Neuron (in vitro differentiated cells): ENCODE data around the gene HOXC4.

Experiments used
- H2AFZ ChIP-seq: one replicate; pipeline ENCODE4 v1.6.1; 2013; ENCODE audit warnings: low read depth, mild to moderate bottlenecking, inconsistent platforms, low read length, moderate library complexity
- H3K27me3 ChIP-seq: one replicate; pipeline ENCODE4 v1.6.1; 2013; ENCODE audit warnings: low read length; ENCODE audit not compliant: insufficient read depth
- H3K36me3 ChIP-seq: one replicate; pipeline ENCODE4 v1.6.1; 2013; ENCODE audit warnings: low read length; ENCODE audit not compliant: insufficient read depth
- H3K4me1 ChIP-seq: one replicate; pipeline ENCODE4 v1.6.1; 2013; ENCODE audit warnings: low read length; ENCODE audit not compliant: insufficient read depth
- H3K4me3 ChIP-seq: 2 replicates; pipeline ENCODE4 v1.5.1; 2013; ENCODE audit warnings: mild to moderate bottlenecking, low read length, moderate library complexity
- H3K9me3 ChIP-seq: one replicate; pipeline ENCODE4 v1.6.1; 2013; ENCODE audit warnings: low read length

The HOXC4 gene

DNA sequence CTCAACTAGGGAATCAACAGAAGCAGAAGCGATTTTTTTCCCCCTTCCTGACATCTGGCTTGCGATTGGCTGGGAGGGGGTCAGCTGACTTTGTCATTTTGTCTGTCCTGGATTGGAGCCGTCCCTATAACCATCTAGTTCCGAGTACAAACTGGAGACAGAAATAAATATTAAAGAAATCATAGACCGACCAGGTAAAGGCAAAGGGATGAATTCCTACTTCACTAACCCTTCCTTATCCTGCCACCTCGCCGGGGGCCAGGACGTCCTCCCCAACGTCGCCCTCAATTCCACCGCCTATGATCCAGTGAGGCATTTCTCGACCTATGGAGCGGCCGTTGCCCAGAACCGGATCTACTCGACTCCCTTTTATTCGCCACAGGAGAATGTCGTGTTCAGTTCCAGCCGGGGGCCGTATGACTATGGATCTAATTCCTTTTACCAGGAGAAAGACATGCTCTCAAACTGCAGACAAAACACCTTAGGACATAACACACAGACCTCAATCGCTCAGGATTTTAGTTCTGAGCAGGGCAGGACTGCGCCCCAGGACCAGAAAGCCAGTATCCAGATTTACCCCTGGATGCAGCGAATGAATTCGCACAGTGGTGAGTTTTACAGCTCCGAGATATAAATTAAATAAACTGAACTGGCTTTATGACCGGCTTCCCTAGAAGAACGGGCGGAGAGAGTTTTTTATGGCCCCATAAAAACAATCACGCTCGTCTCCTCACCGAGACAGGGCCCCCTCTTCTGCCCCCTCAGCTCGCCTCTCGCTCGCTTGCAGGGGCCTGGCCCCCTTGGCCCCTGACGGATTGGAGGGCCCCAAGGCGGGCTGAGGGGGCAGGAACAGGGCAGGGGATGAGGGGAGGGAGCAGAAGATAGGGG, 25.1 kb upstream of the HOXC4 start, which contains the start of gene HOXC6:
HOXC6 (plus strand) TSS at position 127 of the 888 bp plus-strand sequence; CDS start at position 209, 82 bp downstream.
- Histone ChIP-seq H3K4me1 (no peaks in the 10 kb centered on the region), H3K27me3 (peaks cover 96% of the 10 kb centered on the region), H2AFZ (no peak within 1 kb of the TSS), H3K36me3 (no peaks in the 10 kb centered on the region), H3K4me3 (no peak within 1 kb of the TSS), H3K9me3 (peaks cover 2% of the 10 kb centered on the region)

DNA sequence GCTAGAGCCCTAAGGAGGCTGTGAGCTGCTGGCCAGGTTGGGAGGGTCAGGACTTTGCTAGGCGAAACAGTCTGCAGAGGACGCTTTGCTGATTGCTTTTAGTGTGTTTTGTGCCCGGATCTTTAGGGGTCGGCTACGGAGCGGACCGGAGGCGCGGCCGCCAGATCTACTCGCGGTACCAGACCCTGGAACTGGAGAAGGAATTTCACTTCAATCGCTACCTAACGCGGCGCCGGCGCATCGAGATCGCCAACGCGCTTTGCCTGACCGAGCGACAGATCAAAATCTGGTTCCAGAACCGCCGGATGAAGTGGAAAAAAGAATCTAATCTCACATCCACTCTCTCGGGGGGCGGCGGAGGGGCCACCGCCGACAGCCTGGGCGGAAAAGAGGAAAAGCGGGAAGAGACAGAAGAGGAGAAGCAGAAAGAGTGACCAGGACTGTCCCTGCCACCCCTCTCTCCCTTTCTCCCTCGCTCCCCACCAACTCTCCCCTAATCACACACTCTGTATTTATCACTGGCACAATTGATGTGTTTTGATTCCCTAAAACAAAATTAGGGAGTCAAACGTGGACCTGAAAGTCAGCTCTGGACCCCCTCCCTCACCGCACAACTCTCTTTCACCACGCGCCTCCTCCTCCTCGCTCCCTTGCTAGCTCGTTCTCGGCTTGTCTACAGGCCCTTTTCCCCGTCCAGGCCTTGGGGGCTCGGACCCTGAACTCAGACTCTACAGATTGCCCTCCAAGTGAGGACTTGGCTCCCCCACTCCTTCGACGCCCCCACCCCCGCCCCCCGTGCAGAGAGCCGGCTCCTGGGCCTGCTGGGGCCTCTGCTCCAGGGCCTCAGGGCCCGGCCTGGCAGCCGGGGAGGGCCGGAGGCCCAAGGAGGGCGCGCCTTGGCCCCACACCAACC, 23.9 kb upstream of the HOXC4 start:
- H3K9me3 ChIP-seq, result peaks cover 2% of the 10 kb centered on the region

DNA sequence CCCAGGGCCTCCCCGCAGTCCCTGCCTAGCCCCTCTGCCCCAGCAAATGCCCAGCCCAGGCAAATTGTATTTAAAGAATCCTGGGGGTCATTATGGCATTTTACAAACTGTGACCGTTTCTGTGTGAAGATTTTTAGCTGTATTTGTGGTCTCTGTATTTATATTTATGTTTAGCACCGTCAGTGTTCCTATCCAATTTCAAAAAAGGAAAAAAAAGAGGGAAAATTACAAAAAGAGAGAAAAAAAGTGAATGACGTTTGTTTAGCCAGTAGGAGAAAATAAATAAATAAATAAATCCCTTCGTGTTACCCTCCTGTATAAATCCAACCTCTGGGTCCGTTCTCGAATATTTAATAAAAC, 23.2 kb upstream of the HOXC4 start:
- Histone ChIP-seq H3K4me1 (no peaks in the 10 kb centered on the region), H2AFZ (no peak overlapping the region), H3K27me3 (peaks cover 94% of the 10 kb centered on the region), H3K36me3 (no peaks in the 10 kb centered on the region), H3K9me3 (peaks cover 2% of the 10 kb centered on the region), H3K4me3 (no peak overlapping the region)

More for the DNA sequence above, 23.9 kb upstream of the HOXC4 start:
- Histone ChIP-seq H3K4me3 (no peak overlapping the region), H3K4me1 (no peaks in the 10 kb centered on the region), H3K27me3 (peaks cover 93% of the 10 kb centered on the region), H3K36me3 (no peaks in the 10 kb centered on the region), H2AFZ (no peak overlapping the region)

DNA sequence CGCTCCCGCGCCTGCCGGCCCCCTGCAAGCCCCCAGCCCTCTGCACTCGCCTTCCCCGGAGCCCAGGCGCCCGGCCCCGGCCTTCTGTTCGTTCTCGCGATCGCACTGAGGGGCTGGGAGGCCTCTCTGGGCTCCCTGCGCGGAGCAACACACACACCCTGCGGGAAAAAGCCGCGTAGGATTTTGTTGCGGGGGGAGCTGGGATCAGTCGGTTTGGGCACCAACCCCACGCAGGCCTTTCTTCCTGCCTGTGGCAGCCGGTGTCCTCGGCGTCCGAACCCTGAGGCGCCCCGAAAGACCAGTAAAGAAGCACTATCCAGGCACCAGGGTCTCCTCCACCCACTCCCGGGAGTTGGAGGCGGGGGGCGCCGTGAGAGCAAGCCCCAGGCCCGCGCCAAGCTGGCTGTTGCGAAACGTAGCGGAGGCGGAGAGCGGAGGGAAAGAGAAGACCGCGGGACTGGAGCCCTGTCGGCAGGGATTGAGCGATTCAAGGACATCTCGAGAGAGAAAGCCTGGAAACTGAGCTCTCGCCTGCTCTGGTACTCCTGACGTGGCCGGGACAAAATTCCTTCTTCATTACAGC, 22.7 kb upstream of the HOXC4 start:
- peaks cover 2% of the 10 kb centered on the region for H3K9me3 ChIP-seq
- no peaks in the 10 kb centered on the region for H3K36me3 ChIP-seq
- no peak overlapping the region for H2AFZ ChIP-seq
- H3K27me3 ChIP-seq, result peaks cover 94% of the 10 kb centered on the region
- H3K4me3 ChIP-seq, result no peak overlapping the region
- H3K4me1 ChIP-seq, result no peaks in the 10 kb centered on the region

DNA sequence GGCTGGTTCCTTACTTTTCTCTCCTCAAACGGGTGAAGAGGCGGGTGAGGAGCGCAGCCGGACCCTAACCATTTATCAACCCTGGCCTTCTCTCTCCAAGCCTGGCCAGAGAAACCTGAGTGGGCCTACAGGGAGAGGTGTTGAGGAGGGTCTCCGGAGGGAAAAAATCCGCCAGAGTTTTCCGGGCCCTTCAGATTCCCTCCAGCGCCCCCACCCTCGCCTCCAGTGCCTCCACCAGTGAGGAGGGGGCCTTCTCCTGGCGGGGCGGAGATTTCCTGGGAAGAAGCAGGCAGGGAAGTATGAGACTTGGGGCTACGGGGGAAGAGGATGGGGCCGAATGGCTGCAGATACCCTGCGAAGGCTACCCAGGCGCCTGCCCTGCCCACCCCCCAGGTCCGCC, 22.2 kb upstream of the HOXC4 start:
- peaks cover 2% of the 10 kb centered on the region for H3K9me3 ChIP-seq
- no peaks in the 10 kb centered on the region for H3K4me1 ChIP-seq
- peaks cover 94% of the 10 kb centered on the region for H3K27me3 ChIP-seq
- no peak overlapping the region for H3K4me3 ChIP-seq
- H2AFZ ChIP-seq, result no peak overlapping the region
- H3K36me3 ChIP-seq, result no peaks in the 10 kb centered on the region

DNA sequence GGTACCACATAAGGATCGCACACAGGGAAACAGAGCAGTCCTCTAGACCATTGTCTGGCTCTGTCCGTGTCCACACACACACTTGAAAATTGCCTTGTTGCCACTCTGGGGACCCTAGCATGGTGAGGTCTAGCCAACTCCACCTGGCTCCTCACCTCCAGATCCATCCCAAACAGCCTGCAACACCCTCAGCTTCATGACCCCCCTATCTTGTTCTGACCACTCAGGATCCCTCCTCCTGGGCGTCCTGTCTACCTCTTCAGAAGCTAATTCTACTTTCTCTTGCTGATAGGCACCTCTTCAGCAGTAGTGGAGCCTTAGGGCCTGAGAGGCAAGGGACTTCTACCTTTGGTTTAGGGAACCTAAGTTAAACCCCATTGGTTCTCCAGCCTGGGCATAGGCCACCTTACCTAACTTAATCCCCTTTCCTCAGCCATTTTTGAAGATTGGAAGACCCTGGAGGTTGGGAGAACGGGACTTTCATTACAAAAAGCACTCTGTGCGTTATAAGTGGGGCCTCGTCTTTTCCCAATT, 21.5 kb upstream of the HOXC4 start:
- no peak overlapping the region for H3K4me3 ChIP-seq
- no peaks in the 10 kb centered on the region for H3K36me3 ChIP-seq
- no peak overlapping the region for H2AFZ ChIP-seq
- peaks cover 95% of the 10 kb centered on the region for H3K27me3 ChIP-seq
- no peaks in the 10 kb centered on the region for H3K4me1 ChIP-seq
- peaks cover 2% of the 10 kb centered on the region for H3K9me3 ChIP-seq

DNA sequence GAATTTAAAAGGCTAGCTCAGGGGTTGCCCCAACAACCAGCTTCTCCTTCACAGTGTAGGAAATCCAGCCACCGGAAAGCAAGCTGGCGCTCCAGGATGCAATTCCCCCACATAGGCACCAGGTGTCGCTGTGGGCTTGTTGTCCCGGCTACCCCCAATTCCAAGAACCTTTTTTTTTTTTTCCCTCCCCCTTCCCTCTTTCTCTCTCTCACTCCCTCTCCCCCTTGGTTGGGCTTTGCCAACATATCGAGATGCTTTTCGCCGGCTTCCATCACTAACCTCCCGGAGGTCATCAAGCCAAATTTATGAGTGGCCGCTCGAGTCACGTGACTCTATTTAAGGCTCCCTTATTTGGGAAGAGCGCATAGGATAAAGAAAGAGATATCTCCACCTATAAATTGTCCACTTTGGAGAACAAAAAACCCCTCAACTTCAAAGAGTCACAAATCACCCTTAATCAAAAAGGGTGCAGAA, 21.0 kb upstream of the HOXC4 start, which contains the start of gene HOXC5:
HOXC5 (plus strand) TSS at position 424 of the 474 bp plus-strand sequence. CDS start 73 bp downstream, outside the sequence.
- Histone ChIP-seq H3K9me3 (peaks cover 2% of the 10 kb centered on the region), H3K27me3 (peaks cover 95% of the 10 kb centered on the region), H3K4me3 (no peak within 1 kb of the TSS), H2AFZ (no peak within 1 kb of the TSS), H3K4me1 (no peaks in the 10 kb centered on the region), H3K36me3 (no peaks in the 10 kb centered on the region)

DNA sequence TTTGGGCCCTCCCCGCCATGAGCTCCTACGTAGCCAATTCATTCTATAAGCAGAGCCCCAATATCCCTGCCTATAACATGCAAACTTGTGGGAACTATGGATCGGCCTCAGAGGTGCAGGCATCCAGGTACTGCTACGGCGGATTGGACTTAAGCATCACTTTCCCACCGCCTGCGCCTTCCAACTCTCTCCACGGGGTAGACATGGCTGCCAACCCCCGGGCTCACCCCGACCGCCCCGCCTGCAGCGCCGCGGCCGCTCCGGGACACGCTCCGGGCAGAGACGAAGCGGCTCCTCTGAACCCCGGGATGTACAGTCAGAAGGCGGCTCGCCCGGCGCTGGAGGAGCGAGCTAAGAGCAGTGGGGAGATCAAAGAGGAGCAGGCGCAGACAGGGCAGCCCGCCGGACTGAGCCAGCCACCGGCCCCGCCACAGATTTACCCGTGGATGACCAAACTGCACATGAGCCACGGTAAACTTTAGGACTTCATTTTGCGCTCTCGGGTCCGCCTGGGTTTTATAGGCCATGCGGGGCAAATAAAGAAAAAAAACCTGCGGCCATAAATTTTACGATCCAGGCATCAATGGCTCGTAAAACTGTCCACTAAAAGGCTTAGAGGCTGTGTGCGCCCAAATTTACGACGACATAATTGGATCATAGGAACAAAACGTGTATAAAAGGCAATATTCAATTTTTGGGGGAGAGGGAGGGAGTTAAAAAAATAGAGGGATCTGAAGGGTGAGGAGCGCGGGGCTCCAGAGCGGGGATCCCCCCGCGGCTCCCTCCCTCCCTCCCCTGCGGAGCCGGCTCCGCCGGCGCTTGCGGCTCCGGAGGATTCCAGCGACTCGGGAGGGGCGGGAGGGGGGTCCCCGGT, 20.3 kb upstream of the HOXC4 start:
- Histone ChIP-seq H3K9me3 (peaks cover 2% of the 10 kb centered on the region), H3K27me3 (peaks cover 95% of the 10 kb centered on the region), H3K4me1 (no peaks in the 10 kb centered on the region), H3K36me3 (no peaks in the 10 kb centered on the region), H3K4me3 (no peak overlapping the region), H2AFZ (no peak overlapping the region)

DNA sequence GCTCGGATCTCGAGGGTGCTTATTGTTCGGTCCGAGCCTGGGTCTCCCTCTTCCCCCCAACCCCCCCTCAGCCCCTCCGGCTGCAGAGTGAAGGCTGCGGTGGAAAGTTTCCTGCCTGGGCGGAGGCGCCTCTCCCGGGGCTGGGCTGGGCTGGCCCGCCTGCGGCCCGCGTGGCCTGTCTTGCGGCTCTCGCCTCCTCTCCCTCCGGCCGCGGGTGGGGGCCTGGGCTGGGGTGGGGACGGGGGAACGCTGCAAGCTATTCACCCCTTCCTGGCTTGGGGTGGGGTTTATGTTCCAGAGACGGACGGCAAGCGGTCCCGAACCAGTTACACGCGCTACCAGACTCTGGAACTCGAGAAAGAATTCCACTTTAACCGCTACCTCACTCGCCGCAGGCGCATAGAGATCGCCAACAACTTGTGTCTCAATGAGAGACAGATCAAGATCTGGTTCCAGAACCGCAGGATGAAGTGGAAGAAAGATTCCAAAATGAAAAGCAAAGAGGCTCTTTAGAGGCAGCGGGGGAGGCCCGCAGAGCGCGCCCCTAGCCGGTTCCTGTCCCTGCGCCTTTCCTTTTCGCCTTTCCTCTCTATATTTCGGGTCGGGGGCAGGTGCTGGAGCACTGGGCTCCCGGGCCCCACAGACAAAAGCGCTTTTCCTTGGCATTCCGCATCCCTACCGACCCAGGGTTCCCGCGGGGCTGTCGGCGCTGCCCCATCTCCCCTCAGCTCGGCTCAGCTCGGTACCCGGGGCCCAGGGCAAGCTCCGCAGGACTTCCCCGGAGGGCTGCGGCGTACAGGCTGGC, 19.5 kb upstream of the HOXC4 start:
- H3K4me3 ChIP-seq, result no peak overlapping the region
- no peaks in the 10 kb centered on the region for H3K36me3 ChIP-seq
- no peaks in the 10 kb centered on the region for H3K4me1 ChIP-seq
- H3K27me3 ChIP-seq, result peaks cover 96% of the 10 kb centered on the region
- peaks cover 2% of the 10 kb centered on the region for H3K9me3 ChIP-seq
- H2AFZ ChIP-seq, result no peak overlapping the region

DNA sequence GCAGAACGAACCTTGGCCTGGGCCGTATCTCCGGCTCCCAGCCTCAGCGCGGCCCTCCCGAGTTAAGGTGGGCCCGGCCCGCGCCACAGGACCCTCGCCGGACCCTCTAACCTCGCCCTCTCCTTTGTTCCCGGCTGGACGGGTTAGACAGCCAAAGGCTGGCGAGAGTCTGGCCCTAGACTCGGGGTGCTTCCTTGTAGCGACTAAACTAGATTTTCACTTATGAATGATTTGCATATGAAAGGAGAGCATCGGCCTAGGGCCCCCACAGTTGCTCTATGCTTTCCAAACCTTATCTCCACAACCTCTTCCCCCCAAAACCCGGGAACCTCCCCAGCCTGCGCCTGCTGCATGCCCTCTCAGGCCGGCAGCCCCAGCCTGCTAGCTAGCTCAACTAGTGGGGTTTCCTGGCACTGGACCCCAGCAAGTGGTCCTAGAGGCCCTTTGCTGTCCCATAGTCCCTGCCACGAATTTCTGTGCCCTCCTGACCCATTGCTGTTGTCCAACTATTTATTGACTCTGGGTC, 18.8 kb upstream of the HOXC4 start:
- Histone ChIP-seq H3K36me3 (no peaks in the 10 kb centered on the region), H3K9me3 (peaks cover 2% of the 10 kb centered on the region), H3K4me3 (no peak overlapping the region), H2AFZ (no peak overlapping the region), H3K27me3 (peaks cover 96% of the 10 kb centered on the region), H3K4me1 (no peaks in the 10 kb centered on the region)

DNA sequence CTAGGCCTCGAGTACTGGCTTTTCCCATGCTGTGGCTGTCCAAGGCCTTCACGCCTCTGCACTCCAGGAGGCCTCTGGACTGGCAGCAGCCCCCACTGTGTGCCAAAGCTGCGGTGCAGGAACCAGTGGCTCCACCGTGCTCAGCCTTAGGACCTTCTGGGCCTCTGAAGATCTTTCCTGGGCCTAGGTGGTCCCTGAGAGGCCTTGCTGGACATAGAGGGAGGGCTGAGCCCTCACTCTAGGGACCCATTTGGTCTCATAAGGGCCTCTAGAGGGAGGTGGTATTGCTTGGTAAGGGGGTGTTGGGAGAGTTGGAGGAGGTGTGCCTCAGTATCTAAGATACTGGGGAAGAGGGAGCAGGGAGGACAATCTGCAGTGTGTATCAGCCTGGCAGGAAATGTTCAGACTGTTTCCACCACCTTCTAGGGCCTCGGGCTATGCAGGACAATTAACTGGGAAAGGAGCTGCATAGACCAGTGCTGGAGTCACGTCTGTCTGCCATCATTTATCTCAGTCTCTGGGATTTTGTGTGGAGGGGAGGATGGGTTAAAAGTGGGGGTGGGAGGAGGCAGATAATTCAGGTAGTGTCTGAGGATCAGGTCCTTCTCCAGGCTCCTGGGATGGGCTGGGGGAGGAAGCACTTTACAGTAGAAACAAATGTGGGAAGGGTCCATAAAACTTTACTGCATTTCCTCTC, 17.9 kb upstream of the HOXC4 start:
- H2AFZ ChIP-seq, result no peak overlapping the region
- H3K9me3 ChIP-seq, result peaks cover 2% of the 10 kb centered on the region
- no peak overlapping the region for H3K4me3 ChIP-seq
- peaks cover 97% of the 10 kb centered on the region for H3K27me3 ChIP-seq
- H3K36me3 ChIP-seq, result no peaks in the 10 kb centered on the region
- no peaks in the 10 kb centered on the region for H3K4me1 ChIP-seq
